ENCODE measurements around the gene DOCK4. TPM values are rescaled to one million over a fixed set of nuclear protein-coding genes. Genes with fewer than 3 reads are reported as not detected.

DOCK4 gene
- total RNA-seq = 85.9 TPM

GRCh38 chr7:112206238-112206990 lies at the start of gene DOCK4, which contains the start of gene ZNF277:
Gene DOCK4 (minus strand): TSS chr7:112206399. CDS start chr7:112206138, 261 bp downstream.
Gene ZNF277 (plus strand): TSS chr7:112206695. CDS start chr7:112206717, 22 bp downstream.

Other genes with a start within 250 kb of the DOCK4 start
- gene ZNF277, start 296 bp upstream of the DOCK4 start, total RNA-seq = 43.4 TPM
- 68.0 TPM for gene IFRD1, start 244.1 kb upstream of the DOCK4 start, total RNA-seq